Thyroid gland (tissue), 4 donors: ENCODE measurements around the gene ST14. TPM values are rescaled to one million over a fixed set of nuclear protein-coding genes. Genes with fewer than 3 reads are reported as not detected.

ENCODE experiments used
- DNase-seq, 2 donors: peaks; one replicate each; pipeline ENCODE4 v3.0.0-alpha.2; 2019
- H3K27ac ChIP-seq, 3 donors: fragments of 200-600 bp; sonication (generic); 1 replicate in 2 of 3; 2 replicates in 1 of 3; pipeline ENCODE4 v1.5.1; 2016 to 2019; ENCODE audit warnings: mild to moderate bottlenecking in 1 of 3, moderate library complexity in 1 of 3
- H3K27me3 ChIP-seq: fragments of 200-600 bp; sonication (generic); one replicate; pipeline ENCODE4 v1.5.1; 2019
- H3K36me3 ChIP-seq, 2 donors: fragments of 200-600 bp; sonication (generic); one replicate each; pipeline ENCODE4 v1.5.1; 2016 to 2019
- H3K4me1 ChIP-seq, 2 donors: fragments of 200-600 bp; sonication (generic); one replicate each; pipeline ENCODE4 v1.5.1; 2017 to 2019
- H3K4me3 ChIP-seq, 3 donors: fragments of 200-600 bp; sonication (generic); replicated peaks in 1 of 3; 1 replicate in 2 of 3; 2 replicates in 1 of 3; pipeline ENCODE4 v1.5.1; 2016; ENCODE audit warnings: mild to moderate bottlenecking in 1 of 3
- H3K9me3 ChIP-seq: fragments of 200-600 bp; sonication (generic); one replicate; pipeline ENCODE4 v1.5.1; 2017
- POLR2A ChIP-seq, 2 donors: fragments of 450-650 bp; IDR thresholded peaks; one replicate each; pipeline ENCODE4 v1.6.1; 2017; ENCODE audit warnings: antibody characterized with exemption in 2 of 2, mild to moderate bottlenecking in 2 of 2, moderate library complexity in 1 of 2
- WGBS, 2 donors: methylation state at CpG; one replicate each; pipeline ENCODE4 v1.1.5; 2017; 5-methylcytosine and 5-hydroxymethylcytosine counted together
- intact Hi-C: fragments of 100-400 bp; cut with DNase I; formaldehyde crosslinking; loops from one replicate; pipeline ENCODE4 v1.15.1; 2023
- total RNA-seq, 4 donors: library from RNA; depleted of rRNA; stranded (reverse); fragments of >200 nt; gene quantifications; one replicate each; pipeline ENCODE4 v1.2.3, GENCODE V29; 2016
- TF ChIP-seq, protein P1 (sequence below), 6 experiments: fragments of 200-600 bp in 3 of 6; fragments of 450-650 bp in 3 of 6; sonication (generic) in 3 of 6; IDR thresholded peaks; one replicate each; pipeline ENCODE4 v1.5.1; 2016 to 2019; ENCODE audit warnings: antibody characterized with exemption in 6 of 6, mild to moderate bottlenecking in 2 of 6, inconsistent platforms in 1 of 6, moderate library complexity in 1 of 6

Gene ST14
- total RNA-seq, 4 donors from 2014 or later, result 53.3 to 102 (median 90.7) TPM

DNA sequence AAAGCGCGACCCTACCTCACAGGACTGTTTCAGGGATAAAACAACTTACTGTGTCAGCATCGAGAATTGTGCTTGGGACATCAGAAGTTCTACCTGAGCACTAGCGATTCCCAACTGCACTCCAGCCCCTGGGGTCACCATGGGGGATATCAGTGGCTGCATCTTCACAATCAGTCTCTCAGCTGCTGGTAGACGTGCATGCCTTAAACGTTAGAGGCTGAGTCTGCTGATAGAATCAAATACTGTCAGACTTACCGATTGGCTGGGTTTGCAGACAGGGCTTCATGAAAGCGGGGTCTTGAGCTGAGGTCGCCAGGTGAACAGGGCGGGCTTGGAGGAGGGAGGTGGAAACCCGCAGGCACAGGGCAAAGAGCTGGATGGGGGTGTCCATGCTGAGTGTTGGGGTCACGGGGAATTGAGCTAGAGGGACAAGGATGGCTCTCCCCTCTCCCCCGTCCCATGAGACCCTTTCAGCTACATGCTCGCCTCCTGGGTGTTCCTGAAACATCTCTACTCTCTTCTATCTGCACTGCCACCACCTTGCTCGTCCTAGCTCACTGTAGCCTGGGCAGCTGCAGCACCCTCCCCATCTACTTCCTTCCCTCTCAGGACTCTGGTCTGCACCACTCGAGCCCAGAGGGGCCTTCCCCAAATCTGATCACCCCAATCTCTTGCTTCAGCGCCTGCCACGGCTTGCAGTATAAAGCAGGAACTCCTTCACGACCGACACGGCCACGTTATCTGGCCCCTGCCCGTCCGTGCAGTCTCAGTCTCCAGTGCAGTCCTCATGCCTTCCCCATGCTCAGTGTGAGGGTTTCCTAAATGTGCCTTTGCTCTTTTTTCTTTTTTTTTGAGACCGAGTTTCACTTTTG is 43.5 kb downstream of the ST14 start:
- Histone ChIP-seq H3K4me3 (no peak overlapping the region), H3K4me1 (no peaks in the 10 kb centered on the region), H3K36me3 (peaks cover 25 to 30% of the 10 kb centered on the region in 2 donors), H3K27me3 (no peaks in the 10 kb centered on the region), H3K27ac (no peak overlapping the region), H3K9me3 (no peaks in the 10 kb centered on the region)
- no peak for DNase-seq
- 88 to 91% methylated on average over 25 of the region's 25 CpGs for WGBS, 2 donors
- no peak for TF ChIP-seq POLR2A (IDR thresholded peaks at IDR 0.05)
- TF ChIP-seq, protein P1, sequence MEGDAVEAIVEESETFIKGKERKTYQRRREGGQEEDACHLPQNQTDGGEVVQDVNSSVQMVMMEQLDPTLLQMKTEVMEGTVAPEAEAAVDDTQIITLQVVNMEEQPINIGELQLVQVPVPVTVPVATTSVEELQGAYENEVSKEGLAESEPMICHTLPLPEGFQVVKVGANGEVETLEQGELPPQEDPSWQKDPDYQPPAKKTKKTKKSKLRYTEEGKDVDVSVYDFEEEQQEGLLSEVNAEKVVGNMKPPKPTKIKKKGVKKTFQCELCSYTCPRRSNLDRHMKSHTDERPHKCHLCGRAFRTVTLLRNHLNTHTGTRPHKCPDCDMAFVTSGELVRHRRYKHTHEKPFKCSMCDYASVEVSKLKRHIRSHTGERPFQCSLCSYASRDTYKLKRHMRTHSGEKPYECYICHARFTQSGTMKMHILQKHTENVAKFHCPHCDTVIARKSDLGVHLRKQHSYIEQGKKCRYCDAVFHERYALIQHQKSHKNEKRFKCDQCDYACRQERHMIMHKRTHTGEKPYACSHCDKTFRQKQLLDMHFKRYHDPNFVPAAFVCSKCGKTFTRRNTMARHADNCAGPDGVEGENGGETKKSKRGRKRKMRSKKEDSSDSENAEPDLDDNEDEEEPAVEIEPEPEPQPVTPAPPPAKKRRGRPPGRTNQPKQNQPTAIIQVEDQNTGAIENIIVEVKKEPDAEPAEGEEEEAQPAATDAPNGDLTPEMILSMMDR (IDR thresholded peaks at IDR 0.05), result no peak
- intact Hi-C loops, result no loop called here

DNA sequence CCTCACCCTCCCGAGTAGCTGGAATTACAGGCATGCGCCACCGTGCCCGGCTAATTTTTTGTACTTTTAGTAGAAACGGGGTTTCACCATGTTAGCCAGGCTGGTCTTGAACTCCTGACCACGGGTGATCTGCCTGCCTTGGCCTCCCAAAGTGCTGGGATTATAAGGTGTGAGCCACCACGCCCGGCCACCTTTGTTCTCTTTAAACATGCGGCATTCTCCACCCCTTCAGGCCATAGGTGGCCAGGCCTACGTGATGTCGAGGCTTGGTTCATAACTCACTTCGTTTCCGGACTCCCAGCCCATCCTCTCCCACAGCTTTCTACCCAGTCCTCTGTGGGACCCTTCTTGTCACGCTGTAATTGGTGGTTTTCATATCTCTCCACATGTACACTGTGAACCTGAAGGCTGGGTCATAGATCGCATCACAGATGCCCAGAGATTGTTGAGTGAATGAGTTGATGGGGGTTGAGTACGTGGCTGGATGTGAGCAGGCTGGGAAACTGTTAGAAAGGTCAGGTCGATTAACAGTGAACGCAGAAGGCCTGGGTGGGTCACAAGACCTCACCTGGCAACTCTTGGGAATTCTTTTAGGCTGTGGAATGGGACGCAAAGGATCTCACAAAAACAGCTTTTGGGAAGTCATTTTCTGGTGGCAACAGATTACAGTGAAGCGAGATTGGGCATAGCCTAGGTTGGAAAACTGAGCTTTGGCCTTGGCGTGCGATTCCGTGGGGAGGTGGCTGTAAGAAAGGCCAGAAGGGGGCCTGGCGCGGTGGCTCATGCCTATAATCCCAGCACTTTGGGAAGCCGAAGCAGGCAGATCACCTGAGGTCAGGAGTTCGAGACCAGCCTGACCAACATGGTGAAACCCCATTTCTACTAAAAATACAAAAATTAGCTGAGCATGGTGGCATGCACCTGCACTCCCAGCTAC is 44.5 kb downstream of the ST14 start:
- H3K36me3 ChIP-seq, result peaks cover 24% of the 10 kb centered on the region in 2 donors
- H3K27ac ChIP-seq, result no peak overlapping the region
- no peaks in the 10 kb centered on the region for H3K9me3 ChIP-seq
- H3K27me3 ChIP-seq, result no peaks in the 10 kb centered on the region
- 93 to 96% methylated on average over 27 of the region's 27 CpGs for WGBS, 2 donors
- no peak for DNase-seq
- no peaks in the 10 kb centered on the region for H3K4me1 ChIP-seq
- no peak for TF ChIP-seq POLR2A (IDR thresholded peaks at IDR 0.05)
- TF ChIP-seq, protein P1 (IDR thresholded peaks at IDR 0.05), result no peak
- intact Hi-C loops, result no loop called here
- no peak overlapping the region for H3K4me3 ChIP-seq

DNA sequence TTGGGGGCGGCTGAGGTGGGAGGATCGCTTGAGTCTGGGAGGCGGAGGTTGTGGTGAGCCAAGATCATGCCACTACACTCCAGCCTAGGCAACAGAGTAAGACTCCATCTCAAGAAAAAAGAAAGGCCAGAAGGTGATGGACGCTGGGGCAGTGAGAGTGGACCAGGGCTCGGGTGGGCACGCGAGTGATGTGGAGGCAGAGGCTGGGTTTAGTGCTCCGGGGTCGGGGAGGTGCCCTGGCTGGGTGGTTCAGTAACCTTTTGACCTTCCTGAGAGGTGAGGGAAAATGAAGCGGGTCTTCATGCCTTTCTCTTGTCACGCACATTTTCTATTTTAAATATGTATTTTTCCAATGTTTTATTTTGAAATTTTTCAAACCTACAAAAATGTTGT is 45.1 kb downstream of the ST14 start:
- 94 to 95% methylated on average over 11 of the region's 11 CpGs for WGBS, 2 donors
- Histone ChIP-seq H3K9me3 (no peaks in the 10 kb centered on the region), H3K27ac (no peak overlapping the region), H3K4me1 (no peaks in the 10 kb centered on the region), H3K36me3 (peaks cover 19 to 20% of the 10 kb centered on the region in 2 donors), H3K4me3 (no peak overlapping the region), H3K27me3 (no peaks in the 10 kb centered on the region)
- intact Hi-C loops, result no loop called here
- DNase-seq, result no peak
- TF ChIP-seq, protein P1 (IDR thresholded peaks at IDR 0.05), result no peak
- TF ChIP-seq POLR2A (IDR thresholded peaks at IDR 0.05), result no peak

DNA sequence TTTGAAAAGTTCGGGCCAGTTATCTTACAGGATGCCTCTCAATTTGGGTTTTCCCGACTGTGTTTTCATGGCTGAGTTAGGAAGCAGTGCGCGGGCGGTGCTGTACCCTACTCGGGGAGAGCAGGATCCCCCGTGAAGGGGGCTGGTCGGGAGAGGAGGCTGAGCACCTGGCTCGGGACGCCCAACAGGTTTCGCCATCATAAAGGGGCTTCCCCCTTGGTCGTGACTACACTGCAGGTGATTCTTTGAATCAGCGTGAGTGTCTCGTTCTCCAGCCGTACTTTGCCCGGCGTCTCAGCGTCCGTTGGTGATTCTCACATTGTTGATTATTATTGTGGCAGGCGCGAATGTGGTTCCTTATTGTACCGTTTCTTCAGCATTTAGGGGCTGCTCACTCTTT is 46.6 kb downstream of the ST14 start:
- no peak overlapping the region for H3K4me3 ChIP-seq
- no peak overlapping the region for H3K27ac ChIP-seq
- 91 to 92% methylated on average over 22 of the region's 22 CpGs for WGBS, 2 donors

More for the DNA sequence above, 46.6 kb downstream of the ST14 start:
- Histone ChIP-seq H3K27me3 (no peaks in the 10 kb centered on the region), H3K36me3 (peaks cover 7 to 9% of the 10 kb centered on the region in 2 donors), H3K4me1 (no peaks in the 10 kb centered on the region), H3K9me3 (no peaks in the 10 kb centered on the region)
- TF ChIP-seq POLR2A (IDR thresholded peaks at IDR 0.05), result no peak
- TF ChIP-seq, protein P1 (IDR thresholded peaks at IDR 0.05), result no peak
- DNase-seq, result no peak
- intact Hi-C loops, result no loop called here
